ENCODE results near the gene HMG20A. TPM values are rescaled to one million over a fixed set of nuclear protein-coding genes. Genes with fewer than 3 reads are reported as not detected.

Gene HMG20A
- total and polyA plus RNA-seq, 2 of the 13 experiments (the other 11 are each of a cell fraction or from before 2014, with no cell fraction given): 28.0 to 35.2 TPM

DNA sequence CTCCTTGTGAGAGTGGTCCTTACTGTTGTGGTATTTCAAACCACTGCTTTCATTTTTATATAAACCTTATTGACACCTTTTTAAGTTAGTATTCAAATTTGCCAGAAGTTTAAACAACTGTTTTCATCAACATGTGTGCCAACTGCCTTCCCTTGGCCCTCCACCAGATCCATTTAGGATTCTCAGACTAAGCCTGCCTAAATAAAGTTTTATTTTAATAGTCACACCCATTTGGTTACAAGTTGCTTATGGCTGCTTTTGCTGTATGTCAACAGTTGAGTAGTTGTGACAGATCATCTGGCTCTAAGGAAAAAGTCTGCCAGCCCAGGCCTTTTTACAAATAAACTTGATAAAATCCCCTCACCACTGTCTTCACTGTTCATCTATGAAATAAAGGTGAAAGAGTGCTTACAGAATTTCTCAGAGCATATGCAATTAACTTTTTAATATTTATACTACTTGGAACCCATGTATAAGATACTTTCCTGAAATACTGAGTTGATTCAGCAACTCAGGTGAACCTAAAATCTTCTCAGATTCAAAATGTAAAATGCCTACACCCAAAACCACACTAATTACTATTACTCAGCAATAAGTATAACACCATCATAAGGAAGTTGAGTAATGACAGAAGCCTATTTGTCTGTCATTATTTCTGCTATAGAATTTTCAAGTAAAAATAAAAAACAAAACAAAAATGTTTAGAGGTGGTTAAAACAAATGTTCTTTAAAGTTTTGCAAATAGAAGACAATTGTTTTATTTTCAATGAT, 35.9 kb upstream of the HMG20A start:
- CTCF ChIA-PET (ENCODE audit: low intra/inter-chr PET ratio, low total read pairs): no interaction called here
- no peak for FAIRE-seq
- intact Hi-C loops (cut with micrococcal nuclease; ENCODE audit: unreplicated experiment): no loop called here

DNA sequence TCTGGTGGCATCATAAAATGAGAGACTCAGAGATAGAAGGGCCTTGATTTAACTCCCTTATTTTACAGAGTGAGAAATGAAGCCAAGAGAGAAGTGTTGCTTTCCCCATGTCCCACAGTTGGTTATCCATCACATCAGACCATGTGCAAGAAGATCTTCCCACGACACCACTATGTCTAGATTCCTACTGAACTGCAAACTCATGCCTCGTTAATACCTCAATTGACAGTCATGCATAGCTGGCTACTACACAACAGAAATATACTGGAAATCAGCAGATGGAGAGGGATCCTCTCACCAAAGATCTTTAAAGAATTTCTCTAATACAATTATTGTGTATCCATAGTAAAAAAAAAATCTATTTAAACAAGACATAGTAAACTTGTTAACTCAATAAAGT, 34.1 kb upstream of the HMG20A start:
- FAIRE-seq: no peak
- in situ Hi-C loops (cut with HindIII; ENCODE audit: extremely low pct_ligation_motif_present, low pct_unique_long_range_greater_than_20kb): no loop called here
- POLR2A ChIA-PET: no interaction called here

More for the DNA sequence above, 35.9 kb upstream of the HMG20A start:
- Histone ChIP-seq H3K4me1 (ENCODE audit: insufficient read depth, low read length) (no peaks in the 10 kb centered on the region), H4K20me1 (ENCODE audit: insufficient read depth, low read length) (0 out of 2 replicates have a peak, but pooled peaks cover under 1% of the 10 kb centered on the region), H3K4me3 (replicated peaks in 1 of 3; ENCODE audit: insufficient read depth in 1 of 3, low read depth in 2 of 3, low read length in 3 of 3) (no peak overlapping the region), H3K79me2 (ENCODE audit: insufficient read depth, low read length) (peaks cover 13% of the 10 kb centered on the region), H2AFZ (ENCODE audit: low read length) (no peak overlapping the region), H3K9ac (ENCODE audit: insufficient read depth, low read depth, low read length) (no peak overlapping the region), H3K36me3 (replicated peaks in 1 of 2; ENCODE audit: control insufficient read depth in 1 of 2, insufficient read depth in 2 of 2, low read length in 2 of 2) (no peaks in the 10 kb centered on the region; a peak in 1 of 5 replicates), H3K4me2 (ENCODE audit: low read depth, low read length) (no peak overlapping the region), H3K27ac (ENCODE audit: extremely low read length, insufficient read depth, low read length) (no peak overlapping the region), H3K27me3 (ENCODE audit: control insufficient read depth in 1 of 2, insufficient read depth in 2 of 2, low read length in 2 of 2) (no peaks in the 10 kb centered on the region), H3K9me3 (ENCODE audit: low read length) (no peaks in the 10 kb centered on the region)
- POLR2A ChIA-PET: interaction anchor here (0.6 kb wide), 1 partner anchor 222 kb away, joined by 4 read pairs; no protein-coding TSS in a partner anchor
- in situ Hi-C loops (cut with HindIII; ENCODE audit: extremely low pct_ligation_motif_present, low pct_unique_long_range_greater_than_20kb): no loop called here
- ATAC-seq (no peak), DNase-seq (ENCODE audit: low spot score) (no peak)
- BruUV-seq (replicated peaks): no TSS peak
- TF ChIP-seq SATB2 (CRISPR knock-in tag; IDR thresholded peaks at IDR 0.05): no peak
- TF ChIP-seq MAFF (IDR thresholded peaks at IDR 0.05; ENCODE audit: low read depth, low read length): 0 out of 2 replicates have a peak, but pooled peaks have one; percentile 26
- no peak for TF ChIP-seq CBX2 (IDR thresholded peaks at IDR 0.05; ENCODE audit: low read depth, low read length)
- no peak for TF ChIP-seq CBX2 (CRISPR knock-in tag; IDR thresholded peaks at IDR 0.05; ENCODE audit: low read depth)
- TF ChIP-seq DNMT1 (CRISPR knock-in tag; IDR thresholded peaks at IDR 0.05): no peak
- peak; percentile 27 to 48; a peak in 2 of 4 replicates for TF ChIP-seq MAFK (conservative IDR thresholded peaks at IDR 0.05 in 1 of 2, IDR thresholded peaks at IDR 0.05 in 1 of 2; ENCODE audit: low read length in 2 of 2)

More for the DNA sequence above, 34.1 kb upstream of the HMG20A start:
- no peaks in the 10 kb centered on the region; a peak in 1 of 5 replicates for H3K36me3 ChIP-seq (replicated peaks in 1 of 2; ENCODE audit: control insufficient read depth in 1 of 2, insufficient read depth in 2 of 2, low read length in 2 of 2)
- H3K79me2 ChIP-seq (ENCODE audit: insufficient read depth, low read length): peaks cover 14% of the 10 kb centered on the region
- CTCF ChIA-PET (ENCODE audit: low intra/inter-chr PET ratio, low total read pairs): no interaction called here
- H4K20me1 ChIP-seq (ENCODE audit: insufficient read depth, low read length): peaks cover 5% of the 10 kb centered on the region; the same call in 1 of the 2 replicates
- H3K9me3 ChIP-seq (ENCODE audit: low read length): no peaks in the 10 kb centered on the region
- BruUV-seq (replicated peaks): no TSS peak
- H2AFZ ChIP-seq (ENCODE audit: low read length): no peak overlapping the region
- H3K4me2 ChIP-seq (ENCODE audit: low read depth, low read length): no peak overlapping the region
- ATAC-seq (no peak), DNase-seq (ENCODE audit: low spot score) (no peak)
- 95% methylated on average over 2 of the region's 2 CpGs for WGBS (ENCODE audit: low lambda C conversion rate)
- H3K9ac ChIP-seq (ENCODE audit: insufficient read depth, low read depth, low read length): no peak overlapping the region
- no peak overlapping the region for H3K27ac ChIP-seq (ENCODE audit: extremely low read length, insufficient read depth, low read length)
- TF ChIP-seq XRCC5 (optimal IDR thresholded peaks at IDR 0.05; ENCODE audit: low read length): no peak
- no peak for TF ChIP-seq ZNF816 (CRISPR knock-in tag; IDR thresholded peaks at IDR 0.05; ENCODE audit: borderline replicate concordance)
- intact Hi-C loops (cut with micrococcal nuclease; ENCODE audit: unreplicated experiment): no loop called here
- no peaks in the 10 kb centered on the region for H3K27me3 ChIP-seq (ENCODE audit: control insufficient read depth in 1 of 2, insufficient read depth in 2 of 2, low read length in 2 of 2)
- no peak overlapping the region for H3K4me3 ChIP-seq (replicated peaks in 1 of 3; ENCODE audit: insufficient read depth in 1 of 3, low read depth in 2 of 3, low read length in 3 of 3)
- H3K4me1 ChIP-seq (ENCODE audit: insufficient read depth, low read length): no peaks in the 10 kb centered on the region

Data from HepG2 (cell line).